Activated CD4-positive, CD25-positive, alpha-beta regulatory T cell treated with anti-CD3 and anti-CD28 coated beads, Interleukin-2, amount 50 U/mL, for 24 hours (primary cell): ENCODE measurements around the gene NAT10.

Experiments used
- ATAC-seq, 2 donors: fragments of 150-1000 bp; cut with Tn5 transposase; one replicate each; pipeline ENCODE4 v1.10.0; 2021; ENCODE audit warnings: mild to moderate bottlenecking in 1 of 2, moderate library complexity in 1 of 2

NAT10 gene

GRCh38 chr11:34150494-34151151 is 45.2 kb downstream of the NAT10 start:
- ATAC-seq, result no peak

GRCh38 chr11:34151166-34151565 is 45.7 kb downstream of the NAT10 start:
- no peak for ATAC-seq

GRCh38 chr11:34151916-34152845 is 46.8 kb downstream of the NAT10 start:
- no peak for ATAC-seq

- peak; percentile 18 to 20 for ATAC-seq
Observed at GRCh38 chr11:34154059-34154875, 48.8 kb downstream of the NAT10 start.

GRCh38 chr11:34155057-34155756 is 49.8 kb downstream of the NAT10 start:
- ATAC-seq, result no peak

- no peak for ATAC-seq
Observed at GRCh38 chr11:34155757-34156062, 50.3 kb downstream of the NAT10 start.

GRCh38 chr11:34157163-34157562 is 51.7 kb downstream of the NAT10 start:
- ATAC-seq, result no peak

- no peak for ATAC-seq
Observed at GRCh38 chr11:34158661-34159060, 53.2 kb downstream of the NAT10 start.

GRCh38 chr11:34160049-34160721 is 54.8 kb downstream of the NAT10 start:
- no peak for ATAC-seq

GRCh38 chr11:34160791-34161190 is 55.4 kb downstream of the NAT10 start:
- ATAC-seq, result no peak

- ATAC-seq, result no peak
Observed at GRCh38 chr11:34161361-34161760, 55.9 kb downstream of the NAT10 start.

GRCh38 chr11:34161812-34162492 is 56.5 kb downstream of the NAT10 start:
- ATAC-seq, result peak; percentile 90 to 92

GRCh38 chr11:34162493-34162820 is 57.0 kb downstream of the NAT10 start:
- ATAC-seq, result no peak

- no peak for ATAC-seq
Observed at GRCh38 chr11:34162856-34163255, 57.4 kb downstream of the NAT10 start.

GRCh38 chr11:34165121-34165520 is 59.7 kb downstream of the NAT10 start:
- ATAC-seq, result no peak

- ATAC-seq, result no peak
Observed at GRCh38 chr11:34165786-34166555, 60.5 kb downstream of the NAT10 start.

GRCh38 chr11:34166806-34167740 is 61.6 kb downstream of the NAT10 start:
- ATAC-seq, result no peak

- ATAC-seq, result no peak
Observed at GRCh38 chr11:34167961-34168360, 62.5 kb downstream of the NAT10 start.

GRCh38 chr11:34168642-34169420 is 63.4 kb downstream of the NAT10 start:
- ATAC-seq, result no peak
